HCT116 (cell line): ENCODE data around the gene DAPK3. TPM values are rescaled to one million over a fixed set of nuclear protein-coding genes. Genes with fewer than 3 reads are reported as not detected.

Source experiments
- ATAC-seq: fragments of 200-7000 bp; cut with Tn5 transposase; 2 replicates; pipeline ENCODE4 v1.9.1; 2020; ENCODE audit warnings: mild to moderate bottlenecking, moderate library complexity
- BruUV-seq: library from RNA; stranded (reverse); fragments of 400-500 nt; replicated peaks from 2 replicates; lab custom pipeline; 2021; lab: Mats Ljungman, UMichigan
- CTCF ChIA-PET: fragments of 300-600 bp; sonication (Branson Sonifier 250); formaldehyde crosslinking; loops from one replicate; lab custom pipeline; 2021; ENCODE audit warnings: antibody characterized with exemption; lab: Charles Lee
- POLR2A ChIA-PET: fragments of 300-600, 350-600 bp; sonication (Branson Sonifier 250); formaldehyde crosslinking; loops from one replicate; lab custom pipeline; 2021; ENCODE audit warnings: antibody characterized with exemption; lab: Charles Lee
- RAD21 ChIA-PET, 2 experiments: fragments of 300-600 bp; sonication (Branson Sonifier 250); formaldehyde crosslinking; loops; one replicate each; lab custom pipeline; 2023; ENCODE audit warnings: low total read pairs in 2 of 2; ENCODE audit not compliant: uncharacterized antibody in 2 of 2, unreplicated experiment in 2 of 2, low non-redundant PET in 1 of 2; lab: Charles Lee
- DNase-seq: peaks from one replicate; pipeline ENCODE4 v3.0.0-alpha.2; 2010; ENCODE audit warnings: low read depth, low spot score
- H2AFZ ChIP-seq: fragments of 200-600 bp; shearing (Covaris generic), sonication (generic); 2 replicates; pipeline ENCODE4 v1.6.1; 2017; ENCODE audit warnings: low read depth, mixed run types, mixed read lengths, antibody characterized with exemption, low read length; ENCODE audit not compliant: poor library complexity, severe bottlenecking
- H3K27ac ChIP-seq: 2 replicates; pipeline ENCODE4 v1.5.1; 2012; ENCODE audit warnings: low read depth, low read length
- H3K27me3 ChIP-seq: fragments of 200-600 bp; sonication (generic); 2 replicates; pipeline ENCODE4 v1.6.1; 2016; ENCODE audit warnings: mixed run types, low read length, mixed read lengths; ENCODE audit not compliant: insufficient read depth
- H3K36me3 ChIP-seq, 2 experiments: fragments of 200-500 bp in 1 of 2; fragments of 200-600 bp in 1 of 2; sonication (Bioruptor generic) in 1 of 2; sonication (generic) in 1 of 2; 2 replicates each; pipeline versions ENCODE4 v1.5.1 to v1.6.1; 2014 to 2016; ENCODE audit warnings: low read length in 2 of 2, inconsistent platforms in 1 of 2, mixed read lengths in 1 of 2, mixed run types in 1 of 2; ENCODE audit not compliant: insufficient read depth in 2 of 2, control insufficient read depth in 1 of 2
- H3K4me1 ChIP-seq, 2 experiments: fragments of 200-600 bp in 1 of 2; sonication (generic) in 1 of 2; 2 replicates each; pipeline versions ENCODE4 v1.5.1 to v1.6.1; 2012 to 2017; ENCODE audit warnings: low read length in 2 of 2, inconsistent platforms in 1 of 2, mild to moderate bottlenecking in 1 of 2, mixed read lengths in 1 of 2, mixed run types in 1 of 2, moderate library complexity in 1 of 2; ENCODE audit not compliant: insufficient read depth in 2 of 2, control insufficient read depth in 1 of 2
- H3K4me2 ChIP-seq: fragments of 200-600 bp; sonication (generic); 2 replicates; pipeline ENCODE4 v1.6.1; 2017; ENCODE audit warnings: mixed run types, low read length, mixed read lengths
- H3K4me3 ChIP-seq, 2 experiments: fragments of 200-600 bp in 1 of 2; sonication (generic) in 1 of 2; replicated peaks in 1 of 2; 2 replicates each; pipeline ENCODE4 v1.5.1; 2011 to 2016; ENCODE audit warnings: low read length in 2 of 2, control low read depth in 1 of 2, low read depth in 1 of 2, mild to moderate bottlenecking in 1 of 2, mixed read lengths in 1 of 2, mixed run types in 1 of 2
- H3K79me2 ChIP-seq: fragments of 200-600 bp; sonication (generic); 2 replicates; pipeline ENCODE4 v1.6.1; 2017; ENCODE audit warnings: mild to moderate bottlenecking, mixed run types, low read length, moderate library complexity, mixed read lengths; ENCODE audit not compliant: insufficient read depth
- H3K9ac ChIP-seq: fragments of 200-600 bp; sonication (generic); 2 replicates; pipeline ENCODE4 v1.6.1; 2016; ENCODE audit warnings: low read length, mixed read lengths
- H3K9me2 ChIP-seq: fragments of 200-600 bp; sonication (generic), shearing (Covaris generic); 2 replicates; pipeline ENCODE4 v1.6.1; 2017; ENCODE audit warnings: mixed run types, mild to moderate bottlenecking, moderate library complexity; ENCODE audit not compliant: insufficient read depth
- H3K9me3 ChIP-seq, 2 experiments: fragments of 200-500 bp in 1 of 2; fragments of 200-600 bp in 1 of 2; sonication (Bioruptor generic) in 1 of 2; sonication (generic) in 1 of 2; 2 replicates each; pipeline ENCODE4 v1.6.1; 2014 to 2017; ENCODE audit warnings: low read length in 2 of 2, mixed read lengths in 2 of 2, inconsistent platforms in 1 of 2, low read depth in 1 of 2, mild to moderate bottlenecking in 1 of 2, mixed run types in 1 of 2, moderate library complexity in 1 of 2; ENCODE audit not compliant: control insufficient read depth in 1 of 2, insufficient read depth in 1 of 2
- H4K20me1 ChIP-seq: fragments of 200-600 bp; sonication (generic), shearing (Covaris generic); 2 replicates; pipeline ENCODE4 v1.6.1; 2017; ENCODE audit warnings: mixed run types, mild to moderate bottlenecking, moderate library complexity; ENCODE audit not compliant: insufficient read depth
- ATF3 ChIP-seq: IDR thresholded peaks from 2 replicates; pipeline ENCODE4 v1.6.1; 2012
- EZH2phosphoT487 ChIP-seq: fragments of 200-600 bp; IDR thresholded peaks from 2 replicates; pipeline ENCODE4 v1.6.1; 2018; ENCODE audit warnings: antibody characterized with exemption, borderline replicate concordance
- POLR2AphosphoS5 ChIP-seq: IDR thresholded peaks from 2 replicates; pipeline ENCODE4 v1.6.1; 2011; ENCODE audit warnings: mild to moderate bottlenecking, low read depth, low read length, moderate library complexity
- RAD21 ChIP-seq: IDR thresholded peaks from 2 replicates; pipeline ENCODE4 v1.6.1; 2012; ENCODE audit warnings: low read depth, mild to moderate bottlenecking
- ZBTB33 ChIP-seq: IDR thresholded peaks from 2 replicates; pipeline ENCODE4 v1.6.1; 2011; ENCODE audit warnings: mild to moderate bottlenecking, low read length, moderate library complexity; ENCODE audit not compliant: insufficient replicate concordance; ENCODE audit errors: extremely low read depth
- intact Hi-C: fragments of 100-400 bp; cut with micrococcal nuclease; formaldehyde crosslinking; loops from 2 replicates; pipeline ENCODE4 v1.10.0; 2022
- total RNA-seq: library from RNA; stranded (reverse); gene quantifications from one replicate; pipeline ENCODE4 v1.2.1, GENCODE V29; 2021; ENCODE audit not compliant: unreplicated experiment

Gene DAPK3
- total RNA-seq, 1 experiment from 2014 or later, result 54.8 TPM

- H3K4me2 ChIP-seq, result peak overlapping the region; percentile 84
- H3K9ac ChIP-seq, result peak overlapping the region; percentile 99
- no peaks in the 10 kb centered on the region for H3K27me3 ChIP-seq
- no peak overlapping the region for H2AFZ ChIP-seq
- peaks cover 64% of the 10 kb centered on the region; the same call in 1 of the 2 replicates for H4K20me1 ChIP-seq
- no peak for TF ChIP-seq RAD21
- TF ChIP-seq ATF3, result no peak
- TF ChIP-seq EZH2phosphoT487, result no peak
- no peak for TF ChIP-seq ZBTB33
- 0 out of 2 replicates have a peak, but pooled peaks have one; percentile 32 for TF ChIP-seq POLR2AphosphoS5
- H3K27ac ChIP-seq, result peak overlapping the region; percentile 98
- ChIA-PET RAD21 (no interaction called here), POLR2A (interaction anchor here (0.9 to 1.7 kb wide), 3 partner anchors 11 to 14 kb away, joined by 6 to 7 read pairs (median 6); partner anchors contain the start of gene DAPK3), CTCF (no interaction called here)
- intact Hi-C loops, result no loop called here
- H3K4me1 ChIP-seq, result peaks cover 19 to 48% of the 10 kb centered on the region in 2 experiments
- H3K9me3 ChIP-seq, result no peaks in the 10 kb centered on the region
- peak overlapping the region in 1 of 2 experiments; percentile 95; a peak in 2 of 4 replicates for H3K4me3 ChIP-seq
- no peak for ATAC-seq
- peaks cover 72% of the 10 kb centered on the region for H3K79me2 ChIP-seq
- no peak for DNase-seq
- BruUV-seq, result no TSS peak
- H3K36me3 ChIP-seq, result peaks cover 54 to 67% of the 10 kb centered on the region in 2 experiments
- no peaks in the 10 kb centered on the region for H3K9me2 ChIP-seq
Measured at GRCh38 chr19:3982701-3983541, 12.0 kb upstream of the DAPK3 start.
